Neural cell (in vitro differentiated cells): ENCODE data around the gene CFAP61. TPM values are rescaled to one million over a fixed set of nuclear protein-coding genes. Genes with fewer than 3 reads are reported as not detected.

ENCODE experiments used
- H2AFZ ChIP-seq: fragments of 200-600, 300-800 bp; sonication (generic), shearing (Covaris generic); 2 replicates; pipeline ENCODE4 v1.6.0; 2014; ENCODE audit warnings: low read depth, mild to moderate bottlenecking, antibody characterized with exemption, low read length, moderate library complexity
- H3F3A ChIP-seq: fragments of 200-600 bp; shearing (Covaris generic); 2 replicates; pipeline ENCODE4 v1.6.1; 2016; ENCODE audit warnings: mild to moderate bottlenecking, moderate library complexity, mixed read lengths, antibody characterized with exemption, low read length; ENCODE audit not compliant: insufficient read depth, poor library complexity, severe bottlenecking
- H3K27ac ChIP-seq: fragments of 200-600, 300-800 bp; sonication (generic), shearing (Covaris generic); 2 replicates; pipeline ENCODE4 v1.5.1; 2014; ENCODE audit warnings: mild to moderate bottlenecking, low read length, moderate library complexity
- H3K27me3 ChIP-seq: fragments of 300-800, 200-600 bp; sonication (generic), shearing (Covaris generic); 2 replicates; pipeline ENCODE4 v1.6.0; 2014; ENCODE audit warnings: mild to moderate bottlenecking, low read depth, low read length, moderate library complexity; ENCODE audit not compliant: insufficient read depth
- H3K36me3 ChIP-seq: fragments of 300-800, 200-600 bp; sonication (generic), shearing (Covaris generic); 2 replicates; pipeline ENCODE4 v1.5.1; 2014; ENCODE audit warnings: mild to moderate bottlenecking, antibody characterized with exemption, low read length, moderate library complexity; ENCODE audit not compliant: insufficient read depth
- H3K4me2 ChIP-seq: fragments of 300-800, 200-600 bp; sonication (generic), shearing (Covaris generic); 2 replicates; pipeline ENCODE4 v1.6.0; 2014; ENCODE audit warnings: mild to moderate bottlenecking, low read length
- H3K4me3 ChIP-seq: fragments of 300-800, 200-600 bp; sonication (generic), shearing (Covaris generic); 2 replicates; pipeline ENCODE4 v1.5.1; 2014; ENCODE audit warnings: mild to moderate bottlenecking, low read length, moderate library complexity
- H3K79me2 ChIP-seq: fragments of 200-600 bp; shearing (Covaris generic); replicated peaks from 2 replicates; pipeline ENCODE4 v1.6.0; 2014; ENCODE audit warnings: mild to moderate bottlenecking, low read length, moderate library complexity; ENCODE audit not compliant: insufficient read depth
- H3K9ac ChIP-seq: fragments of 300-800, 200-600 bp; sonication (generic), shearing (Covaris generic); 2 replicates; pipeline ENCODE4 v1.6.1; 2016; ENCODE audit warnings: mild to moderate bottlenecking, low read length, mixed read lengths
- H3K9me2 ChIP-seq: fragments of 200-600 bp; shearing (Covaris generic); 2 replicates; pipeline ENCODE4 v1.6.1; 2016; ENCODE audit warnings: mild to moderate bottlenecking, low read length, mixed read lengths; ENCODE audit not compliant: insufficient read depth
- H3K9me3 ChIP-seq: fragments of 200-600, 300-800 bp; sonication (generic), shearing (Covaris generic); 2 replicates; pipeline ENCODE4 v1.6.1; 2016; ENCODE audit warnings: mild to moderate bottlenecking, mixed run types, low read length, moderate library complexity, mixed read lengths
- H4K20me1 ChIP-seq: fragments of 200-600 bp; shearing (Covaris generic); 2 replicates; pipeline ENCODE4 v1.6.1; 2016; ENCODE audit warnings: mild to moderate bottlenecking, mixed run types; ENCODE audit not compliant: insufficient read depth
- CTCF ChIP-seq: fragments of 450-650 bp; IDR thresholded peaks from 2 replicates; pipeline ENCODE4 v1.5.1; 2014; ENCODE audit warnings: antibody characterized with exemption, mild to moderate bottlenecking, moderate library complexity; ENCODE audit not compliant: poor library complexity, severe bottlenecking
- EP300 ChIP-seq: fragments of 450-650 bp; conservative IDR thresholded peaks from 2 replicates; pipeline ENCODE4 v1.6.1; 2014; ENCODE audit warnings: antibody characterized with exemption, mild to moderate bottlenecking, moderate library complexity; ENCODE audit not compliant: poor library complexity, severe bottlenecking
- EZH2 ChIP-seq: fragments of 200-600, 300-800 bp; shearing (Covaris generic), sonication (generic); IDR thresholded peaks from 2 replicates; pipeline ENCODE4 v1.6.1; 2014; ENCODE audit warnings: antibody characterized with exemption, low read length, borderline replicate concordance, mild to moderate bottlenecking; ENCODE audit not compliant: insufficient read depth, poor library complexity, severe bottlenecking
- MXI1 ChIP-seq: fragments of 450-650 bp; conservative IDR thresholded peaks from 2 replicates; pipeline ENCODE4 v1.6.1; 2014; ENCODE audit warnings: antibody characterized with exemption, mild to moderate bottlenecking; ENCODE audit not compliant: poor library complexity, severe bottlenecking
- POLR2AphosphoS5 ChIP-seq: IDR thresholded peaks from 2 replicates; pipeline ENCODE4 v1.6.1; 2012
- RAD21 ChIP-seq: fragments of 450-650 bp; conservative IDR thresholded peaks from 2 replicates; pipeline ENCODE4 v1.6.1; 2014; ENCODE audit warnings: antibody characterized with exemption, mild to moderate bottlenecking, moderate library complexity
- REST ChIP-seq: IDR thresholded peaks from 2 replicates; pipeline ENCODE4 v1.6.1; 2012; ENCODE audit warnings: borderline replicate concordance
- SMC3 ChIP-seq: fragments of 450-650 bp; conservative IDR thresholded peaks from 2 replicates; pipeline ENCODE4 v1.6.1; 2014; ENCODE audit warnings: antibody characterized with exemption, mild to moderate bottlenecking, moderate library complexity; ENCODE audit not compliant: poor library complexity
- TAF1 ChIP-seq: IDR thresholded peaks from 2 replicates; pipeline ENCODE4 v1.6.1; 2012; ENCODE audit warnings: low read depth
- polyA plus RNA-seq: library from polyadenylated mRNA; depleted of rRNA; stranded (reverse); fragments of >200 nt; gene quantifications from 2 replicates; pipeline ENCODE4 v1.2.3, GENCODE V29; 2014

CFAP61 gene
- polyA plus RNA-seq, 1 donor from 2014 or later: 0.42 TPM

- Histone ChIP-seq H3K27ac (no peak overlapping the region), H3K27me3 (no peaks in the 10 kb centered on the region), H3K79me2 (no peaks in the 10 kb centered on the region), H3K4me2 (no peak overlapping the region), H4K20me1 (no peaks in the 10 kb centered on the region), H3K9me2 (no peaks in the 10 kb centered on the region), H3K36me3 (no peaks in the 10 kb centered on the region), H3F3A (no peaks in the 10 kb centered on the region), H3K9me3 (no peaks in the 10 kb centered on the region), H2AFZ (no peak overlapping the region), H3K4me3 (no peak overlapping the region), H3K9ac (no peak overlapping the region)
- TF ChIP-seq TAF1 (no peak), EP300 (no peak), CTCF (no peak), RAD21 (no peak), POLR2AphosphoS5 (no peak), REST (no peak), MXI1 (no peak), SMC3 (no peak), EZH2 (no peak)
Observed at GRCh38 chr20:20211988-20212518, 159.7 kb downstream of the CFAP61 start.

GRCh38 chr20:20212675-20213096 lies 160.4 kb downstream of the CFAP61 start:
- Histone ChIP-seq H2AFZ (no peak overlapping the region), H3K27me3 (no peaks in the 10 kb centered on the region)
- TF ChIP-seq CTCF (no peak), SMC3 (no peak), POLR2AphosphoS5 (no peak), EZH2 (no peak), MXI1 (no peak), TAF1 (no peak), EP300 (no peak), RAD21 (no peak)

More at GRCh38 chr20:20212675-20213096, 160.4 kb downstream of the CFAP61 start:
- Histone ChIP-seq H3K4me3 (no peak overlapping the region), H3K4me2 (no peak overlapping the region), H3K9ac (no peak overlapping the region), H3F3A (no peaks in the 10 kb centered on the region), H3K36me3 (no peaks in the 10 kb centered on the region), H3K27ac (no peak overlapping the region), H3K79me2 (no peaks in the 10 kb centered on the region), H3K9me2 (no peaks in the 10 kb centered on the region), H4K20me1 (no peaks in the 10 kb centered on the region), H3K9me3 (no peaks in the 10 kb centered on the region)
